H9 (cell line): Measurements from ENCODE around the gene RGPD3. TPM values are rescaled to one million over a fixed set of nuclear protein-coding genes. Genes with fewer than 3 reads are reported as not detected.

Source experiments
- DNase-seq: peaks from one replicate; pipeline ENCODE4 v3.0.0-alpha.2; 2017
- H2AFZ ChIP-seq: one replicate; pipeline ENCODE4 v1.6.1; 2013; ENCODE audit warnings: mild to moderate bottlenecking, low read length, control low read depth, moderate library complexity
- H2AK5ac ChIP-seq: 2 replicates; pipeline ENCODE4 v1.6.1; 2013; ENCODE audit warnings: low read length, control low read depth, mixed read lengths; ENCODE audit not compliant: insufficient read length
- H2BK120ac ChIP-seq: one replicate; pipeline ENCODE4 v1.6.1; 2013; ENCODE audit warnings: low read depth, mild to moderate bottlenecking, low read length, control low read depth, inconsistent platforms; ENCODE audit not compliant: poor library complexity, severe bottlenecking
- H2BK12ac ChIP-seq: 2 replicates; pipeline ENCODE4 v1.6.1; 2013; ENCODE audit warnings: low read length, control low read depth, mixed read lengths, low read depth; ENCODE audit not compliant: insufficient read length
- H2BK15ac ChIP-seq: 2 replicates; pipeline ENCODE4 v1.6.1; 2013; ENCODE audit warnings: low read depth, low read length, control low read depth
- H2BK20ac ChIP-seq: one replicate; pipeline ENCODE4 v1.6.1; 2013; ENCODE audit warnings: low read depth, mild to moderate bottlenecking, low read length, control low read depth, inconsistent platforms; ENCODE audit not compliant: poor library complexity, severe bottlenecking
- H2BK5ac ChIP-seq: 2 replicates; pipeline ENCODE4 v1.6.1; 2013; ENCODE audit warnings: low read length, control low read depth, mixed read lengths; ENCODE audit not compliant: insufficient read length
- H3K14ac ChIP-seq: 2 replicates; pipeline ENCODE4 v1.6.1; 2013; ENCODE audit warnings: low read length, control low read depth; ENCODE audit not compliant: insufficient read depth
- H3K18ac ChIP-seq: 2 replicates; pipeline ENCODE4 v1.6.1; 2013; ENCODE audit warnings: low read depth, mild to moderate bottlenecking, mixed read lengths, low read length, control low read depth; ENCODE audit not compliant: insufficient read length
- H3K23ac ChIP-seq: 2 replicates; pipeline ENCODE4 v1.6.1; 2013; ENCODE audit warnings: low read length, control low read depth, mixed read lengths, low read depth; ENCODE audit not compliant: insufficient read length
- H3K23me2 ChIP-seq: 2 replicates; pipeline ENCODE4 v1.6.1; 2013; ENCODE audit warnings: low read depth, mild to moderate bottlenecking, mixed read lengths, low read length, control low read depth; ENCODE audit not compliant: insufficient read length, poor library complexity, severe bottlenecking
- H3K27ac ChIP-seq: 2 replicates; pipeline ENCODE4 v1.5.1; 2013; ENCODE audit warnings: low read length, control low read depth, mixed read lengths, low read depth; ENCODE audit not compliant: insufficient read length
- H3K27me3 ChIP-seq: 2 replicates; pipeline ENCODE4 v1.6.1; 2013; ENCODE audit warnings: low read length, control low read depth, inconsistent platforms; ENCODE audit not compliant: insufficient read depth
- H3K4ac ChIP-seq: 2 replicates; pipeline ENCODE4 v1.6.1; 2013; ENCODE audit warnings: low read depth, mild to moderate bottlenecking, control low read depth, inconsistent platforms, low read length, moderate library complexity
- H3K4me1 ChIP-seq: 2 replicates; pipeline ENCODE4 v1.6.1; 2013; ENCODE audit warnings: low read length, control low read depth, inconsistent platforms; ENCODE audit not compliant: insufficient read depth
- H3K4me2 ChIP-seq: 2 replicates; pipeline ENCODE4 v1.6.1; 2013; ENCODE audit warnings: low read length, control low read depth, mixed read lengths; ENCODE audit not compliant: insufficient read length, insufficient read depth
- H3K56ac ChIP-seq: 2 replicates; pipeline ENCODE4 v1.6.1; 2013; ENCODE audit warnings: low read depth, mild to moderate bottlenecking, mixed read lengths, low read length, control low read depth; ENCODE audit not compliant: insufficient read length
- H3K79me1 ChIP-seq: 2 replicates; pipeline ENCODE4 v1.6.1; 2013; ENCODE audit warnings: low read depth, mild to moderate bottlenecking, moderate library complexity, low read length, control low read depth, inconsistent platforms; ENCODE audit not compliant: insufficient read depth, poor library complexity, severe bottlenecking
- H3K79me2 ChIP-seq: 2 replicates; pipeline ENCODE4 v1.6.1; 2013; ENCODE audit warnings: low read length, control low read depth, inconsistent platforms; ENCODE audit not compliant: insufficient read depth
- H3K9ac ChIP-seq: 2 replicates; pipeline ENCODE4 v1.6.1; 2013; ENCODE audit warnings: low read length, control low read depth, mixed read lengths; ENCODE audit not compliant: insufficient read length; ENCODE audit errors: extremely low read depth
- H3K9me3 ChIP-seq: one replicate; pipeline ENCODE4 v1.6.1; 2013; ENCODE audit warnings: low read depth, low read length, inconsistent platforms; ENCODE audit not compliant: control insufficient read depth
- H3T11ph ChIP-seq: one replicate; pipeline ENCODE4 v1.6.1; 2013; ENCODE audit warnings: mild to moderate bottlenecking, low read length, control low read depth, inconsistent platforms
- H4K20me1 ChIP-seq: one replicate; pipeline ENCODE4 v1.6.1; 2013; ENCODE audit not compliant: control insufficient read depth, insufficient read length, insufficient read depth
- H4K5ac ChIP-seq: 2 replicates; pipeline ENCODE4 v1.6.1; 2013; ENCODE audit warnings: low read depth, mild to moderate bottlenecking, mixed read lengths, low read length, control low read depth; ENCODE audit not compliant: insufficient read length
- H4K8ac ChIP-seq: replicated peaks from 2 replicates; pipeline ENCODE4 v1.6.1; 2013; ENCODE audit warnings: low read length, control low read depth, mixed read lengths, low read depth; ENCODE audit not compliant: insufficient read length
- H4K91ac ChIP-seq: 2 replicates; pipeline ENCODE4 v1.6.1; 2013; ENCODE audit warnings: low read depth, mild to moderate bottlenecking, moderate library complexity, mixed read lengths, low read length, control low read depth; ENCODE audit not compliant: insufficient read length
- H3K27ac Mint-ChIP-seq, 3 experiments: 2 replicates in 2 of 3; 3 replicates in 1 of 3; pipeline ENCODE4 v1.8.0; 2020 to 2021; ENCODE audit warnings: mixed read lengths in 3 of 3, mild to moderate bottlenecking in 1 of 3, moderate library complexity in 1 of 3
- H3K27me3 Mint-ChIP-seq: 2 replicates; pipeline ENCODE4 v1.8.0; 2021; ENCODE audit warnings: low read depth, mild to moderate bottlenecking, moderate library complexity, mixed read lengths
- H3K36me3 Mint-ChIP-seq, 3 experiments: 2 replicates in 2 of 3; 3 replicates in 1 of 3; pipeline ENCODE4 v1.8.0; 2020 to 2021; ENCODE audit warnings: low read depth in 3 of 3, mixed read lengths in 3 of 3; ENCODE audit not compliant: insufficient read depth in 1 of 3
- H3K4me1 Mint-ChIP-seq, 2 experiments: 2 replicates each; pipeline ENCODE4 v1.8.0; 2020; ENCODE audit warnings: mixed read lengths in 2 of 2
- H3K4me3 Mint-ChIP-seq, 2 experiments: 2 replicates in 1 of 2; 3 replicates in 1 of 2; pipeline ENCODE4 v1.8.0; 2020 to 2021; ENCODE audit warnings: mild to moderate bottlenecking in 2 of 2, mixed read lengths in 2 of 2, moderate library complexity in 1 of 2
- H3K9me3 Mint-ChIP-seq, 2 experiments: 2 replicates in 1 of 2; 3 replicates in 1 of 2; pipeline ENCODE4 v1.8.0; 2020; ENCODE audit warnings: mild to moderate bottlenecking in 2 of 2, mixed read lengths in 2 of 2, moderate library complexity in 1 of 2
- CTCF ChIP-seq: fragments of 200-600 bp; sonication (generic); conservative IDR thresholded peaks from 3 replicates; pipeline ENCODE4 v1.8.0; 2021; ENCODE audit warnings: antibody characterized with exemption, mild to moderate bottlenecking
- WGBS: extraction: QIAGEN DNeasy Blood & Tissue Kit; methylation state at CpG from one replicate; pipeline ENCODE4 v1.1.7; 2013; ENCODE audit warnings: missing lambda C conversion rate, low lambda C conversion rate, mixed read lengths; ENCODE audit not compliant: insufficient read length; ENCODE audit errors: extremely low coverage; 5-methylcytosine and 5-hydroxymethylcytosine counted together
- total RNA-seq: library from RNA; stranded (reverse); gene quantifications from 2 replicates; pipeline ENCODE4 v1.2.1, GENCODE V29; 2021

RGPD3 gene
- total RNA-seq, 1 experiment from 2014 or later: 0.15 TPM

- Mint-ChIP-seq H3K27me3 (no peaks in the 10 kb centered on the region), H3K9me3 (no peaks in the 10 kb centered on the region), H3K36me3 (no peaks in the 10 kb centered on the region), H3K4me1 (peaks cover 15 to 19% of the 10 kb centered on the region in 2 experiments), H3K27ac (no peak overlapping the region), H3K4me3 (no peak overlapping the region)
- no peak for TF ChIP-seq CTCF
- Histone ChIP-seq H2BK15ac (no peak overlapping the region), H2AK5ac (no peak overlapping the region), H3K4ac (no peak overlapping the region), H3K9ac (no peak overlapping the region), H2BK20ac (no peak overlapping the region), H3K27me3 (no peaks in the 10 kb centered on the region), H2BK120ac (no peak overlapping the region), H3K56ac (no peak overlapping the region), H4K8ac (no peak overlapping the region), H3K27ac (no peak overlapping the region), H4K91ac (no peak overlapping the region), H3K79me1 (no peaks in the 10 kb centered on the region), H4K5ac (no peak overlapping the region), H4K20me1 (no peaks in the 10 kb centered on the region), H3T11ph (no peak overlapping the region), H3K18ac (no peak overlapping the region), H2BK12ac (no peak overlapping the region), H3K23ac (no peak overlapping the region), H2AFZ (no peak overlapping the region), H3K79me2 (no peaks in the 10 kb centered on the region), H3K14ac (no peak overlapping the region), H3K4me2 (no peak overlapping the region), H3K9me3 (no peaks in the 10 kb centered on the region), H3K23me2 (no peaks in the 10 kb centered on the region), H2BK5ac (no peak overlapping the region), H3K4me1 (peaks cover 2% of the 10 kb centered on the region)
- no peak for DNase-seq
- no CpG with 5 or more reads among the region's 5 CpGs for WGBS
Measured at GRCh38 chr2:106353676-106354075, 114.5 kb downstream of the RGPD3 start.
